IMR-90 (cell line): ENCODE data around the gene COL5A1. TPM values are rescaled to one million over a fixed set of nuclear protein-coding genes. Genes with fewer than 3 reads are reported as not detected.

ENCODE experiments used
- ATAC-seq: fragments of 200-7000 bp; cut with Tn5 transposase; 2 replicates; pipeline ENCODE4 v1.9.1; 2020; ENCODE audit warnings: low read depth, mild to moderate bottlenecking, moderate library complexity
- BruUV-seq: library from RNA; stranded (reverse); fragments of 400-500 nt; replicated peaks from 2 replicates; lab custom pipeline; 2021; lab: Mats Ljungman, UMichigan
- CTCF ChIA-PET: fragments of 300-600 bp; formaldehyde crosslinking; extraction: SDS; loops from one replicate; lab custom pipeline; 2021; ENCODE audit warnings: antibody characterized with exemption; lab: Yijun Ruan, JAX
- POLR2A ChIA-PET: fragments of 300-600 bp; sonication (Branson Sonifier 250); formaldehyde crosslinking; loops from one replicate; lab custom pipeline; 2022; ENCODE audit warnings: antibody characterized with exemption; ENCODE audit not compliant: unreplicated experiment; lab: Charles Lee
- DNase-seq: peaks from one replicate; pipeline ENCODE4 v3.0.0; 2013
- H2AFZ ChIP-seq: replicated peaks from 2 replicates; pipeline ENCODE3; 2013; ENCODE audit warnings: low read length, mild to moderate bottlenecking; ENCODE audit not compliant: poor library complexity
- H2AK5ac ChIP-seq: 2 replicates; pipeline ENCODE4 v1.6.1; 2013; ENCODE audit warnings: low read depth, low read length, inconsistent platforms
- H2AK9ac ChIP-seq: replicated peaks from 2 replicates; pipeline ENCODE3; 2013; ENCODE audit warnings: mild to moderate bottlenecking, low read depth, low read length, moderate library complexity; ENCODE audit not compliant: poor library complexity
- H2BK120ac ChIP-seq: 2 replicates; pipeline ENCODE4 v1.6.1; 2013; ENCODE audit warnings: low read depth, low read length, inconsistent platforms
- H2BK15ac ChIP-seq: 3 replicates; pipeline ENCODE4 v1.6.1; 2013; ENCODE audit warnings: low read depth, low read length, inconsistent platforms
- H2BK20ac ChIP-seq: 2 replicates; pipeline ENCODE4 v1.6.1; 2013; ENCODE audit warnings: low read depth, mild to moderate bottlenecking, inconsistent platforms, low read length, moderate library complexity
- H2BK5ac ChIP-seq: 2 replicates; pipeline ENCODE4 v1.6.1; 2013; ENCODE audit warnings: mild to moderate bottlenecking, low read depth, low read length, inconsistent platforms; ENCODE audit not compliant: poor library complexity, severe bottlenecking
- H3K14ac ChIP-seq: replicated peaks from 2 replicates; pipeline ENCODE4 v1.6.1; 2013; ENCODE audit warnings: low read depth, low read length, inconsistent platforms
- H3K18ac ChIP-seq: 2 replicates; pipeline ENCODE4 v1.6.1; 2013; ENCODE audit warnings: low read depth, low read length, control low read depth
- H3K23ac ChIP-seq: 2 replicates; pipeline ENCODE4 v1.6.1; 2013; ENCODE audit warnings: low read depth, low read length, inconsistent platforms
- H3K27ac ChIP-seq: 2 replicates; pipeline ENCODE4 v1.5.1; 2013; ENCODE audit warnings: mild to moderate bottlenecking, control low read depth, low read length; ENCODE audit not compliant: insufficient read depth
- H3K27me3 ChIP-seq: 2 replicates; pipeline ENCODE4 v1.6.1; 2013; ENCODE audit warnings: low read length; ENCODE audit not compliant: control insufficient read depth, insufficient read depth
- H3K36me3 ChIP-seq: 2 replicates; pipeline ENCODE4 v1.6.1; 2013; ENCODE audit warnings: low read length, mixed read lengths; ENCODE audit not compliant: control insufficient read depth, insufficient read depth
- H3K4ac ChIP-seq: 2 replicates; pipeline ENCODE4 v1.6.1; 2013; ENCODE audit warnings: low read depth, low read length, inconsistent platforms
- H3K4me1 ChIP-seq: 2 replicates; pipeline ENCODE4 v1.6.1; 2013; ENCODE audit warnings: low read length, mixed read lengths; ENCODE audit not compliant: control insufficient read depth, insufficient read depth
- H3K4me2 ChIP-seq: 2 replicates; pipeline ENCODE4 v1.6.1; 2013; ENCODE audit warnings: low read depth, mild to moderate bottlenecking, control low read depth, low read length, moderate library complexity
- H3K4me3 ChIP-seq: 2 replicates; pipeline ENCODE4 v1.5.1; 2013; ENCODE audit warnings: low read depth, mild to moderate bottlenecking, control low read depth, low read length, moderate library complexity; ENCODE audit not compliant: insufficient read depth
- H3K56ac ChIP-seq: 2 replicates; pipeline ENCODE4 v1.6.1; 2013; ENCODE audit warnings: low read length, inconsistent platforms; ENCODE audit not compliant: insufficient read depth; ENCODE audit errors: extremely low read depth
- H3K79me1 ChIP-seq, 2 experiments: 2 replicates each; pipeline ENCODE4 v1.6.1; 2013; ENCODE audit warnings: low read length in 2 of 2, inconsistent platforms in 1 of 2, low read depth in 1 of 2
- H3K9ac ChIP-seq: 2 replicates; pipeline ENCODE4 v1.6.1; 2013; ENCODE audit warnings: low read depth, low read length, control low read depth
- H3K9me1 ChIP-seq: 2 replicates; pipeline ENCODE4 v1.6.1; 2013; ENCODE audit warnings: low read length, inconsistent platforms; ENCODE audit not compliant: insufficient read depth
- H3K9me3 ChIP-seq: 2 replicates; pipeline ENCODE4 v1.6.1; 2013; ENCODE audit warnings: low read length; ENCODE audit not compliant: control insufficient read depth, insufficient read depth
- H4K20me1 ChIP-seq: 2 replicates; pipeline ENCODE4 v1.6.1; 2013; ENCODE audit warnings: low read length, inconsistent platforms; ENCODE audit not compliant: insufficient read depth
- H4K5ac ChIP-seq: 2 replicates; pipeline ENCODE4 v1.6.1; 2013; ENCODE audit warnings: mild to moderate bottlenecking, low read depth, low read length, control low read depth
- H4K8ac ChIP-seq, 2 experiments: 2 replicates each; pipeline ENCODE4 v1.6.1; 2013; ENCODE audit warnings: low read depth in 2 of 2, low read length in 2 of 2, control low read depth in 1 of 2, inconsistent platforms in 1 of 2
- H4K91ac ChIP-seq: 2 replicates; pipeline ENCODE4 v1.6.1; 2013; ENCODE audit warnings: low read depth, low read length, inconsistent platforms; ENCODE audit not compliant: insufficient read depth
- FOS ChIP-seq: fragments of 150-350 bp; IDR thresholded peaks from 2 replicates; pipeline ENCODE4 v1.6.1; 2016; ENCODE audit warnings: low read depth, low read length
- MXI1 ChIP-seq: IDR thresholded peaks from 2 replicates; pipeline ENCODE4 v1.6.1; 2012; ENCODE audit warnings: low read depth, mild to moderate bottlenecking, low read length, moderate library complexity, borderline replicate concordance
- POLR2A ChIP-seq: IDR thresholded peaks from 2 replicates; pipeline ENCODE4 v1.6.1; 2012; ENCODE audit warnings: mild to moderate bottlenecking, low read depth, low read length
- RFX5 ChIP-seq: IDR thresholded peaks from 2 replicates; pipeline ENCODE4 v1.8.0; 2012; ENCODE audit warnings: low read depth, mild to moderate bottlenecking, low read length, moderate library complexity
- WGBS, 2 experiments: methylation state at CpG; one replicate each; pipeline versions ENCODE4 v1.1.5 to v1.1.7; 2013; ENCODE audit warnings: missing lambda C conversion rate in 2 of 2; ENCODE audit not compliant: insufficient read length in 1 of 2; ENCODE audit errors: extremely low coverage in 2 of 2; 5-methylcytosine and 5-hydroxymethylcytosine counted together
- dilution Hi-C: fragments of 300-500 bp; cut with HindIII; formaldehyde crosslinking; loops from one replicate; pipeline ENCODE4 v1.14.3; 2018; ENCODE audit warnings: low sequenced_read_pairs; ENCODE audit not compliant: unreplicated experiment
- in situ Hi-C: fragments of 300-500 bp; cut with MboI; formaldehyde crosslinking; loops from 3 replicates; pipeline ENCODE4 v1.14.3; 2019; ENCODE audit warnings: low sequenced_read_pairs, inconsistent platforms, mixed read lengths
- intact Hi-C: fragments of 100-400 bp; cut with micrococcal nuclease; formaldehyde crosslinking; loops from 2 replicates; pipeline ENCODE4 v1.10.0; 2022
- polyA plus RNA-seq, 3 experiments: library from polyadenylated mRNA; depleted of rRNA; stranded (reverse); fragments of >200 nt; gene quantifications; 2 replicates each; pipeline ENCODE4 v1.2.3, GENCODE V29; 2012; ENCODE audit warnings: low replicate concordance in 1 of 3
- total RNA-seq: library from RNA; depleted of rRNA; stranded (reverse); fragments of >200 nt; gene quantifications from 2 replicates; pipeline ENCODE4 v1.2.3, GENCODE V29; 2012

Gene COL5A1
- total and polyA plus RNA-seq, 2 of the 4 experiments (the other 2 are of a cell fraction) = 19.2 to 173 TPM

- no peak overlapping the region for H3K18ac ChIP-seq
- peaks cover 77% of the 10 kb centered on the region for H3K36me3 ChIP-seq
- H4K8ac ChIP-seq = no peak overlapping the region
- no peak overlapping the region for H2BK20ac ChIP-seq
- no peak for ATAC-seq
- no peak overlapping the region for H3K4me2 ChIP-seq
- H3K4me1 ChIP-seq = peaks cover 23% of the 10 kb centered on the region
- no peak for TF ChIP-seq RFX5
- no peak for TF ChIP-seq FOS
- TF ChIP-seq POLR2A = no peak
- no peak for TF ChIP-seq MXI1
- H3K14ac ChIP-seq = 0 out of 2 replicates have a peak overlapping the region, but pooled peaks have one; percentile 45
- no peak overlapping the region for H3K23ac ChIP-seq
- H3K27me3 ChIP-seq = no peaks in the 10 kb centered on the region
- no peak overlapping the region for H4K91ac ChIP-seq
- no peak overlapping the region for H3K4me3 ChIP-seq
- dilution Hi-C loops (no loop called here), intact Hi-C loops (loop anchor here (2.0 kb wide), 1 partner anchor 33 kb away; no protein-coding TSS in a partner anchor), in situ Hi-C loops (no loop called here)
- H3K9me3 ChIP-seq = no peaks in the 10 kb centered on the region
- H2BK5ac ChIP-seq = no peak overlapping the region
- H4K20me1 ChIP-seq = peaks cover 92% of the 10 kb centered on the region
- no peak for DNase-seq
- BruUV-seq = no TSS peak
- H2AK5ac ChIP-seq = no peak overlapping the region
- peak overlapping the region; percentile 26 for H2AK9ac ChIP-seq
- no peak overlapping the region for H3K4ac ChIP-seq
- no peak overlapping the region for H4K5ac ChIP-seq
- H2BK15ac ChIP-seq = no peak overlapping the region
- H3K27ac ChIP-seq = no peak overlapping the region
- CTCF ChIA-PET = no interaction called here
- 58% methylated on average over 2 of the region's 9 CpGs; no CpG with 5 or more reads in 1 of the 2 experiments for WGBS, 2 experiments
- no peak overlapping the region for H3K56ac ChIP-seq
- H3K9me1 ChIP-seq = peaks cover 7% of the 10 kb centered on the region
- H3K79me1 ChIP-seq = peaks cover 9 to 91% of the 10 kb centered on the region in 2 experiments
- no peak overlapping the region for H2AFZ ChIP-seq
- H2BK120ac ChIP-seq = no peak overlapping the region
- POLR2A ChIA-PET = no interaction called here
- H3K9ac ChIP-seq = no peak overlapping the region
These were observed 64.2 kb downstream of the COL5A1 start for GRCh38 chr9:134705786-134706185.
